Gastroesophageal sphincter (tissue), 3 donors: ENCODE results near the gene PTGDS.

Source experiments
- CTCF ChIP-seq, 4 experiments: fragments of 200-600 bp in 2 of 4; fragments of 450-650 bp in 2 of 4; sonication (generic) in 1 of 4; IDR thresholded peaks; one replicate each; pipeline ENCODE4 v1.5.1; 2017 to 2019; ENCODE audit warnings: antibody characterized with exemption in 4 of 4, mild to moderate bottlenecking in 2 of 4, moderate library complexity in 2 of 4
- EP300 ChIP-seq: sonication (generic); formaldehyde crosslinking; IDR thresholded peaks from one replicate; pipeline ENCODE4 v1.6.1; 2017; ENCODE audit warnings: antibody characterized with exemption, mild to moderate bottlenecking
- POLR2A ChIP-seq, 2 donors: fragments of 450-650 bp; IDR thresholded peaks; one replicate each; pipeline ENCODE4 v1.6.1; 2017; ENCODE audit warnings: antibody characterized with exemption in 2 of 2, mild to moderate bottlenecking in 2 of 2, moderate library complexity in 1 of 2

- no peak for TF ChIP-seq CTCF (IDR thresholded peaks at IDR 0.05)
- no peak for TF ChIP-seq EP300
- TF ChIP-seq POLR2A (IDR thresholded peaks at IDR 0.05): no peak
These were observed 7.2 kb downstream of the PTGDS start for GRCh38 chr9:136984464-136985026.
